Measurements from ENCODE around the gene WIPI1. TPM values are rescaled to one million over a fixed set of nuclear protein-coding genes. Genes with fewer than 3 reads are reported as not detected.

Gene WIPI1
- total and polyA plus RNA-seq, 2 of the 13 experiments (the other 11 are each of a cell fraction or from before 2014, with no cell fraction given) = 29.4 to 141 TPM

DNA sequence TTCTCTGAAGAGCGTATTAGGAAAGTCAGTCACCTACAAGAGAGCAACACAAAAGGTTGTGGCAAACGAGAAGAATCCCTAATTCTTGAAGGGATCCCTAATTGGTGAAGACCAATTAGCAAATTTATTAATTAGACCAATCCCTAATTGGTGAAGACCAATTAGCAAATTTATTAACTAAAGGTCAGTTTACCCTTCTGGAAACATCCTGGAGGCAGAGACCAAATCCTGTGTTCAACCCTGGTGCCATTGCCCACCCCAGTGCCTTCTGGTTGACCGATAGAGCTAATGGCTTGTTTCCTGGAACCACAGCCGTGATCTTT lies 74.2 kb downstream of the WIPI1 start (continued):
- TF ChIP-seq MBD4 (IDR thresholded peaks at IDR 0.05; ENCODE audit: borderline replicate concordance, low read length) (0 out of 2 replicates have a peak, but pooled peaks have one; percentile 86), PCBP2 (optimal IDR thresholded peaks at IDR 0.05; ENCODE audit: low read depth, low read length, poor library complexity, severe bottlenecking) (no peak), SAFB2 (CRISPR knock-in tag; IDR thresholded peaks at IDR 0.05; ENCODE audit: borderline replicate concordance, low read depth) (0 out of 2 replicates have a peak, but pooled peaks have one; percentile 15), ZMYM2 (CRISPR knock-in tag; IDR thresholded peaks at IDR 0.05) (no peak), CBFB (CRISPR knock-in tag; IDR thresholded peaks at IDR 0.05) (0 out of 2 replicates have a peak, but pooled peaks have one; percentile 23), RAD21 (CRISPR knock-in tag; IDR thresholded peaks at IDR 0.05) (0 out of 2 replicates have a peak, but pooled peaks have one; percentile 11), NFKBIZ (CRISPR knock-in tag; IDR thresholded peaks at IDR 0.05) (0 out of 2 replicates have a peak, but pooled peaks have one; percentile 64), RFXAP (CRISPR knock-in tag; IDR thresholded peaks at IDR 0.05; ENCODE audit: borderline replicate concordance) (0 out of 2 replicates have a peak, but pooled peaks have one; percentile 18), AKAP8 (CRISPR knock-in tag; IDR thresholded peaks at IDR 0.05) (peak; percentile 13; the same call in 1 of the 2 replicates), RARA (CRISPR knock-in tag; IDR thresholded peaks at IDR 0.05) (no peak)
- TF ChIP-seq, protein P1, sequence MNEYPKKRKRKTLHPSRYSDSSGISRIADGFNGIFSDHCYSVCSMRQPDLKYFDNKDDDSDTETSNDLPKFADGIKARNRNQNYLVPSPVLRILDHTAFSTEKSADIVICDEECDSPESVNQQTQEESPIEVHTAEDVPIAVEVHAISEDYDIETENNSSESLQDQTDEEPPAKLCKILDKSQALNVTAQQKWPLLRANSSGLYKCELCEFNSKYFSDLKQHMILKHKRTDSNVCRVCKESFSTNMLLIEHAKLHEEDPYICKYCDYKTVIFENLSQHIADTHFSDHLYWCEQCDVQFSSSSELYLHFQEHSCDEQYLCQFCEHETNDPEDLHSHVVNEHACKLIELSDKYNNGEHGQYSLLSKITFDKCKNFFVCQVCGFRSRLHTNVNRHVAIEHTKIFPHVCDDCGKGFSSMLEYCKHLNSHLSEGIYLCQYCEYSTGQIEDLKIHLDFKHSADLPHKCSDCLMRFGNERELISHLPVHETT (CRISPR knock-in tag; conservative IDR thresholded peaks at IDR 0.05) = 0 out of 2 replicates have a peak, but pooled peaks have one; percentile 40
- TF ChIP-seq, protein P2, sequence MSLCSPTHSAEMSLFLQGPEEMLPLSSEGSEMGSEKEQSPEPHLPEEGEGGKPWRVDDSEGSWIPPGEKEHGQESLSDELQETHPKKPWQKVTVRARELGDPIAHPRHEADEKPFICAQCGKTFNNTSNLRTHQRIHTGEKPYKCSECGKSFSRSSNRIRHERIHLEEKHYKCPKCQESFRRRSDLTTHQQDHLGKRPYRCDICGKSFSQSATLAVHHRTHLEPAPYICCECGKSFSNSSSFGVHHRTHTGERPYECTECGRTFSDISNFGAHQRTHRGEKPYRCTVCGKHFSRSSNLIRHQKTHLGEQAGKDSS (CRISPR knock-in tag; IDR thresholded peaks at IDR 0.05; ENCODE audit: borderline replicate concordance, low read depth) = 0 out of 2 replicates have a peak, but pooled peaks have one; percentile 11

Measured in HepG2 (cell line).